Transverse colon (tissue), 4 donors: ENCODE data around the gene ZNF423. TPM values are rescaled to one million over a fixed set of nuclear protein-coding genes. Genes with fewer than 3 reads are reported as not detected.

Source experiments
- DNase-seq: peaks from one replicate; pipeline ENCODE4 v3.0.0-alpha.2; 2019
- H3K27ac ChIP-seq, 4 donors: fragments of 200-600 bp; sonication (generic); 2 replicates each; pipeline ENCODE4 v1.5.1; 2016 to 2018; ENCODE audit warnings: inconsistent platforms in 4 of 4
- H3K27me3 ChIP-seq: fragments of 200-600 bp; sonication (generic); 2 replicates; pipeline ENCODE4 v1.5.1; 2017; ENCODE audit warnings: inconsistent platforms
- H3K36me3 ChIP-seq, 4 donors: fragments of 200-600 bp; sonication (generic); 2 replicates each; pipeline ENCODE4 v1.5.1; 2017 to 2019; ENCODE audit warnings: inconsistent platforms in 4 of 4
- H3K4me1 ChIP-seq, 4 donors: fragments of 200-600 bp; sonication (generic); 2 replicates each; pipeline ENCODE4 v1.5.1; 2017 to 2020; ENCODE audit warnings: inconsistent platforms in 4 of 4
- H3K4me3 ChIP-seq, 4 donors: fragments of 200-600 bp; sonication (generic); 1 replicate in 1 of 4; 2 replicates in 3 of 4; pipeline versions ENCODE4 v1.5.1 to v1.6.1; 2017 to 2019; ENCODE audit warnings: inconsistent platforms in 4 of 4
- H3K9me3 ChIP-seq, 2 donors: fragments of 200-600 bp; sonication (generic); 2 replicates each; pipeline ENCODE4 v1.5.1; 2017 to 2019; ENCODE audit warnings: inconsistent platforms in 2 of 2
- EP300 ChIP-seq: sonication (generic); formaldehyde crosslinking; IDR thresholded peaks from one replicate; pipeline ENCODE4 v1.6.1; 2017; ENCODE audit warnings: antibody characterized with exemption, low read depth
- POLR2A ChIP-seq: fragments of 450-650 bp; IDR thresholded peaks from one replicate; pipeline ENCODE4 v1.6.1; 2016; ENCODE audit warnings: antibody characterized with exemption, mild to moderate bottlenecking, moderate library complexity
- POLR2AphosphoS5 ChIP-seq, 3 donors: sonication (generic); formaldehyde crosslinking; IDR thresholded peaks; one replicate each; pipeline ENCODE4 v1.6.1; 2016; ENCODE audit warnings: antibody characterized with exemption in 3 of 3
- WGBS, 2 donors: methylation state at CpG; one replicate each; pipeline ENCODE4 v1.1.5; 2018; ENCODE audit warnings: low coverage in 1 of 2; 5-methylcytosine and 5-hydroxymethylcytosine counted together
- in situ Hi-C, 4 donors: fragments of 200-750 bp; cut with MboI; loops; one replicate each; pipeline versions ENCODE4 v1.15.0 to v1.15.1; 2017; ENCODE audit warnings: low sequenced_read_pairs in 3 of 4, low pct_ligation_motif_present in 1 of 4, low pct_unique_long_range_greater_than_20kb in 1 of 4
- intact Hi-C: fragments of 100-400 bp; cut with DNase I; formaldehyde crosslinking; loops from one replicate; pipeline ENCODE4 v1.15.1; 2023; ENCODE audit warnings: low total_unique reads
- total RNA-seq, 4 donors: library from RNA; depleted of rRNA; stranded (reverse); fragments of >200 nt; gene quantifications; one replicate each; pipeline ENCODE4 v1.1.0, GENCODE V29; 2016
- TF ChIP-seq, protein P1 (sequence below), 5 experiments: fragments of 200-600 bp in 3 of 5; fragments of 450-650 bp in 2 of 5; sonication (generic) in 3 of 5; IDR thresholded peaks; 1 replicate in 2 of 5; 2 replicates in 3 of 5; pipeline ENCODE4 v1.5.1; 2016 to 2017; ENCODE audit warnings: antibody characterized with exemption in 5 of 5, inconsistent platforms in 3 of 5, mild to moderate bottlenecking in 2 of 5, moderate library complexity in 1 of 5

The ZNF423 gene
- total RNA-seq, 4 donors from 2014 or later = 4.9 to 13.1 (median 7.2) TPM

DNA sequence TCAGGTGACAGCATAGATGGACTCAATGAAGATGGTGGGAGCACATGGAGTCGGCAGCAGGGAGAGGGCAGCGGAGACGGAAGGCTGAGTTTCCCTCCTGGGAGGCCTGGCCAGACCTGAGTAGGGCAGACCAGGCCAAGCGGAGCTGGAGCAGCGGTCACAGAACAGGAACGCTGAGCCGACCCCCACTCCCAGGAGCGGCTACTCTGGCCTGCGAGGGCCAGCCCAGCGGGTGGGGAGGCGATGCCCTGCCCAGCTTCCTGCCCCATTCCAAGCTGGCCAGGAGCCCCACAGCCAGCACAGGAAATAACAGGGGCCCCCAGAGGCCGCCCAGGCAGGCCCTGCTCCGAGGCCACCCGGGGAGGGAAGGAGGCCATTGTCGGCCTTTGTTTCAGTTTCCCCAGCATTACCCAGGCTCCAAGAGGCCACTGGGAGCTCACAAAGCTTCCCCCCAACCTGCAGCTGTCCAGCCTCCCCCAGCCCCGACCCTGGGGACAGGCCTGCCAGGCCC, 79.8 kb downstream of the ZNF423 start:
- H3K4me3 ChIP-seq = no peak overlapping the region
- H3K27ac ChIP-seq = no peak overlapping the region
- intact Hi-C loops = no loop called here
- H3K27me3 ChIP-seq = no peaks in the 10 kb centered on the region
- 53 to 69% methylated on average over 3 to 15 of the region's 16 CpGs for WGBS, 2 donors
- no peaks in the 10 kb centered on the region for H3K4me1 ChIP-seq
- H3K36me3 ChIP-seq = no peaks in the 10 kb centered on the region
- no peak for DNase-seq
- TF ChIP-seq POLR2A (no peak), EP300 (no peak), POLR2AphosphoS5 (IDR thresholded peaks at IDR 0.05) (no peak)
- TF ChIP-seq, protein P1, sequence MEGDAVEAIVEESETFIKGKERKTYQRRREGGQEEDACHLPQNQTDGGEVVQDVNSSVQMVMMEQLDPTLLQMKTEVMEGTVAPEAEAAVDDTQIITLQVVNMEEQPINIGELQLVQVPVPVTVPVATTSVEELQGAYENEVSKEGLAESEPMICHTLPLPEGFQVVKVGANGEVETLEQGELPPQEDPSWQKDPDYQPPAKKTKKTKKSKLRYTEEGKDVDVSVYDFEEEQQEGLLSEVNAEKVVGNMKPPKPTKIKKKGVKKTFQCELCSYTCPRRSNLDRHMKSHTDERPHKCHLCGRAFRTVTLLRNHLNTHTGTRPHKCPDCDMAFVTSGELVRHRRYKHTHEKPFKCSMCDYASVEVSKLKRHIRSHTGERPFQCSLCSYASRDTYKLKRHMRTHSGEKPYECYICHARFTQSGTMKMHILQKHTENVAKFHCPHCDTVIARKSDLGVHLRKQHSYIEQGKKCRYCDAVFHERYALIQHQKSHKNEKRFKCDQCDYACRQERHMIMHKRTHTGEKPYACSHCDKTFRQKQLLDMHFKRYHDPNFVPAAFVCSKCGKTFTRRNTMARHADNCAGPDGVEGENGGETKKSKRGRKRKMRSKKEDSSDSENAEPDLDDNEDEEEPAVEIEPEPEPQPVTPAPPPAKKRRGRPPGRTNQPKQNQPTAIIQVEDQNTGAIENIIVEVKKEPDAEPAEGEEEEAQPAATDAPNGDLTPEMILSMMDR (IDR thresholded peaks at IDR 0.05) = no peak
- H3K9me3 ChIP-seq = no peaks in the 10 kb centered on the region
- in situ Hi-C loops = no loop called here

DNA sequence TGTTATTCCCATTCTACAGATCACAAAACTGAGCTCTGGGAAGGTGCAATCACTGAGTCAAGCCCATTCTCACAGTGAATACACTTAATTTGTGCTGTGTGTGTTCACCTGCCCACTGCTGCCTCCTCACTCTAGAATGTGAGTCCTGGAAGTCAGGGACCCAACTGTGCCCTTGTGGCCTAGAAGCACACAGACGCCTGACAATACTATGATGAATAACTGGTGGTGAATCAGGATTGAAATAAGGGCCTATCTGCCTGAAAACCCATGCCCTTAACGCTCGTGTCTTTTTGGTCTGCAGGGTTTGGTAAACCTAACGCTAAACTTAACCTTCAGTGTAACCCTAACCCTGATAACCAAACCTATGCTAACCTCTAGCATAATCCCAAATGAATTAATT, 80.3 kb downstream of the ZNF423 start:
- H3K4me3 ChIP-seq = no peak overlapping the region
- no peaks in the 10 kb centered on the region for H3K9me3 ChIP-seq
- in situ Hi-C loops (no loop called here), intact Hi-C loops (no loop called here)
- H3K27me3 ChIP-seq = no peaks in the 10 kb centered on the region
- DNase-seq = no peak
- H3K36me3 ChIP-seq = no peaks in the 10 kb centered on the region
- no peak overlapping the region for H3K27ac ChIP-seq
- 89 to 100% methylated on average over 4 of the region's 4 CpGs for WGBS, 2 donors
- no peaks in the 10 kb centered on the region for H3K4me1 ChIP-seq
- TF ChIP-seq EP300 (no peak), POLR2AphosphoS5 (IDR thresholded peaks at IDR 0.05) (no peak), POLR2A (no peak)
- TF ChIP-seq, protein P1 (IDR thresholded peaks at IDR 0.05) = no peak

DNA sequence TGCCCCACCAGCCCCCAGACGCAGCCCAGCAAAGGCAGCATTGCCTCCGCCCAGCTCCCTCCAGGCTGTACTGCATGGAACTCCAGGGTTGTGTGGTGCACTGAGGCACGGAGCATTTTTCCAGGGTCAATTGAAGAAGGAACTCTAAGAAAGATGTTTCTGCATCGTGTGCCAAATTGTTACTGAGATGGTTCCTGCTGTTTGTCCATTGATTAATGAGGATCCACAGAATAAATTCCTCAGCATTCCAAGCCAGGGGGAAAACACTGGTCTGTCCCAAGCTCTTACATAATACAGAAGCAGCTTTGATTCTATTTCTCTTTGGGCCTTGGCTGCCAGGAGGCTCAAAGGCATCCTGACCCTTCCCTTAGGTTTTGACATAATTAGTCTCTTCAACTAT, 80.9 kb downstream of the ZNF423 start:
- Histone ChIP-seq H3K36me3 (no peaks in the 10 kb centered on the region), H3K27ac (no peak overlapping the region), H3K4me3 (no peak overlapping the region), H3K9me3 (no peaks in the 10 kb centered on the region), H3K4me1 (no peaks in the 10 kb centered on the region), H3K27me3 (no peaks in the 10 kb centered on the region)
- TF ChIP-seq POLR2AphosphoS5 (IDR thresholded peaks at IDR 0.05) (no peak), EP300 (no peak), POLR2A (no peak)
- TF ChIP-seq, protein P1 (IDR thresholded peaks at IDR 0.05) = no peak
- no peak for DNase-seq
- intact Hi-C loops (no loop called here), in situ Hi-C loops (no loop called here)
- whole genome bisulfite sequencing, 2 donors = 71% methylated on average over 4 of the region's 4 CpGs; no CpG with 5 or more reads in 1 of the 2 donors

DNA sequence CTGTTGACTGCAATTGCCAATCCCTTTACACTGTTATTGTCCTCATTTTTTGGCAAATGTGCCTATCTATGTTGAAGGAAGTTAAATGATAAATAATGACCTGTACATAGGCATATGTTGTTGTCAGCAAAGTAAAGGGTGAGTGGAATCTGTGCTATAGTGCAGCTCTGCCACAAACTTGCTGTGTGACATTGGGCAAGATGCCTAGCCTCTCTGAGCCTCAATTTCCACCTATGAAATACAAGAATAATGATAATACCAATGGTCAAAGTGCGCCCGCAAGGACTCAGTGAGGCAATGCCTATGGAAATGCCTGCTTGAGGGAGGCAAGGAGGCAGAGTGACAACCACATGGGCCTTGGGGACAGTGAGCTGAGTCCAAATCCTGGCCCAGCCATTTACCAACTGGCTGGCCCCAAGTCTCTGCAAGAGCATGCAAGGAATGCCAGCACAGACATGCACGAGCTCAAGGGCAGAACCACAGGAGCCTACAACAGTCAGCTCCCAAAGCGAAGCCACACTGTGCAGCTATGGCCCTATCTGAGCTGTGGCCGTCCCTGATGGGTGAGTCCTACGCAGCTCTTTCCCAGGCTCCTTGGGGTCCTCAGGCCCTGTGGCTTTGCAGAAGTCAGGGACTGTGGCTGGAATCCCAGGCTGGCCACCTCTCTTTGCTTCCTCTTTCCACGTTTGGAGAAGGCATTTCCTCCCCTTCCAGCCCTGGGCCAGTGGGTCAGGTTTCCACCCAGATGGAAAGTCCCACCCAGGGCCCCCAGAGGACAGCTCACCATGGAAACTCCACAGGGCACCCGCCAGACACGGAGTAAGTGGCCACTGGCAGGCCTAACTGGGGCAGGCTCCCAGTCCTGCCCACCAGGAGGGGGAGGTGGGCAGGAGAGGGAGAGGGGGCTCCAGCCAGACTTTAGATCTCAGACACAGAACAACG, 82.1 kb downstream of the ZNF423 start:
- no peak for DNase-seq
- H3K4me1 ChIP-seq = no peaks in the 10 kb centered on the region
- in situ Hi-C loops = no loop called here
- intact Hi-C loops = no loop called here
- TF ChIP-seq EP300 (no peak), POLR2A (no peak), POLR2AphosphoS5 (IDR thresholded peaks at IDR 0.05) (no peak)
- TF ChIP-seq, protein P1 (IDR thresholded peaks at IDR 0.05) = no peak
- H3K27ac ChIP-seq = no peak overlapping the region
- no peaks in the 10 kb centered on the region for H3K36me3 ChIP-seq
- 63 to 80% methylated on average over 3 to 10 of the region's 10 CpGs for WGBS, 2 donors
- H3K27me3 ChIP-seq = no peaks in the 10 kb centered on the region
- H3K4me3 ChIP-seq = no peak overlapping the region
- H3K9me3 ChIP-seq = no peaks in the 10 kb centered on the region
